ENCODE results near the gene SMAD6. TPM values are rescaled to one million over a fixed set of nuclear protein-coding genes. Genes with fewer than 3 reads are reported as not detected.

SMAD6 gene
- total RNA-seq, 1 experiment from 2014 or later = 6.6 TPM

DNA sequence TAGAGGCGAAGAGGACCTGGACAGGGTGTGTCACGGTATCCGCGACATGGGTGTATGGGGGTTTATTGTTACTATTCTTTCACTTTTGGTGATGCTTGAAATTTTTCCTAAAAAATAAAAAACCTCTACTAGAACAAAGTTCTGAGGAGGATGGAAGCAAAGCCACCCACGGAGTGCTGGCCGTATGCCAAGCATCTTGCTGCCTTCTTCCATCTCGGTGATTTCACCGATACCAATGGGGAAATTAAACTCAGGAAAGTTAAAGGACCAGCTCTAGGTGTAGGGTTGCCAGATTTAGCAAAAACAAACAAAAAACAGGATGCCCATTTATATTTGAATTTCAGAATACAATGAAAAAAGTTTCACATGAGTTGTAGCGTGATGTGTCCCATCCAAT, 33.9 kb downstream of the SMAD6 start:
- H3K9ac ChIP-seq (ENCODE audit: low read length) = no peak overlapping the region
- no peaks in the 10 kb centered on the region for H3K9me3 ChIP-seq (ENCODE audit: control insufficient read depth in 1 of 2, insufficient read depth in 1 of 2, low read depth in 1 of 2, low read length in 2 of 2)
- no peaks in the 10 kb centered on the region for H3K79me2 ChIP-seq (ENCODE audit: insufficient read depth, low read length)
- DNase-seq (ENCODE audit: low read depth, low spot score) (no peak), ATAC-seq (no peak)
- no peak overlapping the region for H3K4me3 ChIP-seq (replicated peaks in 1 of 2; ENCODE audit: low read depth in 1 of 2, low read length in 2 of 2)
- H3K27me3 ChIP-seq (ENCODE audit: insufficient read depth, low read length) = no peaks in the 10 kb centered on the region
- BruUV-seq (replicated peaks) = no TSS peak
- POLR2A ChIA-PET = no interaction called here
- CTCF ChIA-PET = no interaction called here
- H3K4me1 ChIP-seq (ENCODE audit: control insufficient read depth in 1 of 2, insufficient read depth in 2 of 2, low read length in 2 of 2) = peaks cover 5 to 10% of the 10 kb centered on the region in 2 experiments; a peak in 3 of 4 replicates
- no peaks in the 10 kb centered on the region for H3K36me3 ChIP-seq (ENCODE audit: control insufficient read depth in 1 of 2, insufficient read depth in 2 of 2, low read length in 2 of 2)
- no peaks in the 10 kb centered on the region for H4K20me1 ChIP-seq (ENCODE audit: insufficient read depth)
- TF ChIP-seq SRF (IDR thresholded peaks at IDR 0.05; ENCODE audit: low read depth) = no peak
- no peak for TF ChIP-seq TCF7L2 (IDR thresholded peaks at IDR 0.05; ENCODE audit: borderline replicate concordance, extremely low read depth, insufficient read depth, insufficient read length)
- TF ChIP-seq ZNF274 (IDR thresholded peaks at IDR 0.05; ENCODE audit: low read depth, low read length) = no peak
- no peak for TF ChIP-seq CBX3 (IDR thresholded peaks at IDR 0.05; ENCODE audit: low read depth)
- TF ChIP-seq EGR1 (IDR thresholded peaks at IDR 0.05; ENCODE audit: low read depth) = no peak
- TF ChIP-seq POLR2A (IDR thresholded peaks at IDR 0.05; ENCODE audit: borderline replicate concordance, extremely low read depth, insufficient read depth, insufficient read length) = no peak
- no peak for TF ChIP-seq EZH2 (IDR thresholded peaks at IDR 0.05)
- TF ChIP-seq ELF1 (IDR thresholded peaks at IDR 0.05; ENCODE audit: borderline replicate concordance, low read depth) = no peak
- no peak for TF ChIP-seq SP1 (IDR thresholded peaks at IDR 0.05; ENCODE audit: low read depth)
- TF ChIP-seq ZFX (IDR thresholded peaks at IDR 0.05) = no peak
- no peak for TF ChIP-seq YY1 (IDR thresholded peaks at IDR 0.05; ENCODE audit: extremely low read depth, insufficient replicate concordance, low read depth, low read length)
- TF ChIP-seq, protein P1, sequence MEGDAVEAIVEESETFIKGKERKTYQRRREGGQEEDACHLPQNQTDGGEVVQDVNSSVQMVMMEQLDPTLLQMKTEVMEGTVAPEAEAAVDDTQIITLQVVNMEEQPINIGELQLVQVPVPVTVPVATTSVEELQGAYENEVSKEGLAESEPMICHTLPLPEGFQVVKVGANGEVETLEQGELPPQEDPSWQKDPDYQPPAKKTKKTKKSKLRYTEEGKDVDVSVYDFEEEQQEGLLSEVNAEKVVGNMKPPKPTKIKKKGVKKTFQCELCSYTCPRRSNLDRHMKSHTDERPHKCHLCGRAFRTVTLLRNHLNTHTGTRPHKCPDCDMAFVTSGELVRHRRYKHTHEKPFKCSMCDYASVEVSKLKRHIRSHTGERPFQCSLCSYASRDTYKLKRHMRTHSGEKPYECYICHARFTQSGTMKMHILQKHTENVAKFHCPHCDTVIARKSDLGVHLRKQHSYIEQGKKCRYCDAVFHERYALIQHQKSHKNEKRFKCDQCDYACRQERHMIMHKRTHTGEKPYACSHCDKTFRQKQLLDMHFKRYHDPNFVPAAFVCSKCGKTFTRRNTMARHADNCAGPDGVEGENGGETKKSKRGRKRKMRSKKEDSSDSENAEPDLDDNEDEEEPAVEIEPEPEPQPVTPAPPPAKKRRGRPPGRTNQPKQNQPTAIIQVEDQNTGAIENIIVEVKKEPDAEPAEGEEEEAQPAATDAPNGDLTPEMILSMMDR (IDR thresholded peaks at IDR 0.05 in 2 of 3, conservative IDR thresholded peaks at IDR 0.05 in 1 of 3; ENCODE audit: borderline replicate concordance in 1 of 3, insufficient read depth in 1 of 3, low read depth in 2 of 3, low read length in 2 of 3) = no peak
- TF ChIP-seq, protein P2, sequence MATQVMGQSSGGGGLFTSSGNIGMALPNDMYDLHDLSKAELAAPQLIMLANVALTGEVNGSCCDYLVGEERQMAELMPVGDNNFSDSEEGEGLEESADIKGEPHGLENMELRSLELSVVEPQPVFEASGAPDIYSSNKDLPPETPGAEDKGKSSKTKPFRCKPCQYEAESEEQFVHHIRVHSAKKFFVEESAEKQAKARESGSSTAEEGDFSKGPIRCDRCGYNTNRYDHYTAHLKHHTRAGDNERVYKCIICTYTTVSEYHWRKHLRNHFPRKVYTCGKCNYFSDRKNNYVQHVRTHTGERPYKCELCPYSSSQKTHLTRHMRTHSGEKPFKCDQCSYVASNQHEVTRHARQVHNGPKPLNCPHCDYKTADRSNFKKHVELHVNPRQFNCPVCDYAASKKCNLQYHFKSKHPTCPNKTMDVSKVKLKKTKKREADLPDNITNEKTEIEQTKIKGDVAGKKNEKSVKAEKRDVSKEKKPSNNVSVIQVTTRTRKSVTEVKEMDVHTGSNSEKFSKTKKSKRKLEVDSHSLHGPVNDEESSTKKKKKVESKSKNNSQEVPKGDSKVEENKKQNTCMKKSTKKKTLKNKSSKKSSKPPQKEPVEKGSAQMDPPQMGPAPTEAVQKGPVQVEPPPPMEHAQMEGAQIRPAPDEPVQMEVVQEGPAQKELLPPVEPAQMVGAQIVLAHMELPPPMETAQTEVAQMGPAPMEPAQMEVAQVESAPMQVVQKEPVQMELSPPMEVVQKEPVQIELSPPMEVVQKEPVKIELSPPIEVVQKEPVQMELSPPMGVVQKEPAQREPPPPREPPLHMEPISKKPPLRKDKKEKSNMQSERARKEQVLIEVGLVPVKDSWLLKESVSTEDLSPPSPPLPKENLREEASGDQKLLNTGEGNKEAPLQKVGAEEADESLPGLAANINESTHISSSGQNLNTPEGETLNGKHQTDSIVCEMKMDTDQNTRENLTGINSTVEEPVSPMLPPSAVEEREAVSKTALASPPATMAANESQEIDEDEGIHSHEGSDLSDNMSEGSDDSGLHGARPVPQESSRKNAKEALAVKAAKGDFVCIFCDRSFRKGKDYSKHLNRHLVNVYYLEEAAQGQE (IDR thresholded peaks at IDR 0.05; ENCODE audit: low read depth) = no peak
- TF ChIP-seq, protein P3, sequence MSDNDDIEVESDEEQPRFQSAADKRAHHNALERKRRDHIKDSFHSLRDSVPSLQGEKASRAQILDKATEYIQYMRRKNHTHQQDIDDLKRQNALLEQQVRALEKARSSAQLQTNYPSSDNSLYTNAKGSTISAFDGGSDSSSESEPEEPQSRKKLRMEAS (IDR thresholded peaks at IDR 0.05) = no peak
- TF ChIP-seq, protein P4, sequence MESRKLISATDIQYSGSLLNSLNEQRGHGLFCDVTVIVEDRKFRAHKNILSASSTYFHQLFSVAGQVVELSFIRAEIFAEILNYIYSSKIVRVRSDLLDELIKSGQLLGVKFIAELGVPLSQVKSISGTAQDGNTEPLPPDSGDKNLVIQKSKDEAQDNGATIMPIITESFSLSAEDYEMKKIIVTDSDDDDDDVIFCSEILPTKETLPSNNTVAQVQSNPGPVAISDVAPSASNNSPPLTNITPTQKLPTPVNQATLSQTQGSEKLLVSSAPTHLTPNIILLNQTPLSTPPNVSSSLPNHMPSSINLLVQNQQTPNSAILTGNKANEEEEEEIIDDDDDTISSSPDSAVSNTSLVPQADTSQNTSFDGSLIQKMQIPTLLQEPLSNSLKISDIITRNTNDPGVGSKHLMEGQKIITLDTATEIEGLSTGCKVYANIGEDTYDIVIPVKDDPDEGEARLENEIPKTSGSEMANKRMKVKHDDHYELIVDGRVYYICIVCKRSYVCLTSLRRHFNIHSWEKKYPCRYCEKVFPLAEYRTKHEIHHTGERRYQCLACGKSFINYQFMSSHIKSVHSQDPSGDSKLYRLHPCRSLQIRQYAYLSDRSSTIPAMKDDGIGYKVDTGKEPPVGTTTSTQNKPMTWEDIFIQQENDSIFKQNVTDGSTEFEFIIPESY (IDR thresholded peaks at IDR 0.05; ENCODE audit: extremely low read depth, insufficient replicate concordance, low read length) = no peak
- TF ChIP-seq, protein P5, sequence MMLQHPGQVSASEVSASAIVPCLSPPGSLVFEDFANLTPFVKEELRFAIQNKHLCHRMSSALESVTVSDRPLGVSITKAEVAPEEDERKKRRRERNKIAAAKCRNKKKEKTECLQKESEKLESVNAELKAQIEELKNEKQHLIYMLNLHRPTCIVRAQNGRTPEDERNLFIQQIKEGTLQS (IDR thresholded peaks at IDR 0.05) = no peak
- no peak for TF ChIP-seq JUND (IDR thresholded peaks at IDR 0.05)
- no peak overlapping the region for H3K27ac ChIP-seq (ENCODE audit: low read depth, low read length)
- intact Hi-C loops (cut with micrococcal nuclease) = no loop called here
- no peak overlapping the region for H3K4me2 ChIP-seq (ENCODE audit: low read length)
- H3K9me2 ChIP-seq (ENCODE audit: insufficient read depth) = no peaks in the 10 kb centered on the region
- H2AFZ ChIP-seq (ENCODE audit: low read depth, low read length, poor library complexity, severe bottlenecking) = no peak overlapping the region
- RAD21 ChIA-PET (ENCODE audit: low non-redundant PET in 1 of 2, low total read pairs in 2 of 2, uncharacterized antibody in 2 of 2, unreplicated experiment in 2 of 2) = no interaction called here

Data from HCT116 (cell line).